GM12878 (cell line): Measurements from ENCODE around the gene ADCY2. TPM values are rescaled to one million over a fixed set of nuclear protein-coding genes. Genes with fewer than 3 reads are reported as not detected.

Source experiments
- ATAC-seq: fragments of 200-7000 bp; cut with Tn5 transposase; 3 replicates; pipeline ENCODE4 v1.9.1; 2020; ENCODE audit warnings: mild to moderate bottlenecking, moderate library complexity
- BruUV-seq: library from RNA; stranded (reverse); fragments of 400-500 nt; replicated peaks from 2 replicates; lab custom pipeline; 2021; lab: Mats Ljungman, UMichigan
- CTCF ChIA-PET: fragments of 300-600 bp; sonication (Branson Sonifier 250); formaldehyde crosslinking; extraction: SDS; loops from one replicate; lab custom pipeline; 2021; ENCODE audit warnings: inconsistent platforms; lab: Yijun Ruan, JAX
- POLR2A ChIA-PET: fragments of 350-600 bp; formaldehyde crosslinking; extraction: SDS; loops from one replicate; lab custom pipeline; 2021; ENCODE audit warnings: inconsistent platforms; lab: Charles Lee
- RAD21 ChIA-PET: fragments of 300-600 bp; sonication (Branson Sonifier 250); formaldehyde crosslinking; loops from one replicate; lab custom pipeline; 2023; ENCODE audit warnings: antibody characterized with exemption; ENCODE audit not compliant: unreplicated experiment; lab: Charles Lee
- SMC1A ChIA-PET: fragments of 300-600 bp; sonication (Branson Sonifier 250); formaldehyde crosslinking; loops from one replicate; lab custom pipeline; 2023; ENCODE audit not compliant: unreplicated experiment, uncharacterized antibody; lab: Charles Lee
- DNase-seq: peaks from one replicate; pipeline ENCODE4 v3.0.0-alpha.2; 2011; ENCODE audit warnings: low read depth, low spot score
- FAIRE-seq: peaks from 3 replicates; lab custom pipeline; 2011; peaks lifted over from hg19 to GRCh38; lab: Jason Lieb, UNC
- H2AFZ ChIP-seq: 2 replicates; pipeline ENCODE4 v1.6.0; 2011; ENCODE audit warnings: low read depth, low read length, control low read depth; ENCODE audit not compliant: control insufficient read depth
- H3K27ac ChIP-seq: 2 replicates; pipeline ENCODE4 v1.5.1; 2011; ENCODE audit warnings: control low read depth; ENCODE audit not compliant: control insufficient read depth, insufficient read depth
- H3K27me3 ChIP-seq, 2 experiments: replicated peaks in 1 of 2; 2 replicates each; pipeline versions ENCODE4 v1.6.0 to v1.6.1; 2011; ENCODE audit warnings: low read length in 1 of 2; ENCODE audit not compliant: control insufficient read depth in 2 of 2, insufficient read depth in 2 of 2
- H3K36me3 ChIP-seq, 2 experiments: 2 replicates each; pipeline ENCODE4 v1.5.1; 2011; ENCODE audit warnings: low read length in 1 of 2; ENCODE audit not compliant: control insufficient read depth in 2 of 2, insufficient read depth in 2 of 2
- H3K4me1 ChIP-seq: 2 replicates; pipeline ENCODE4 v1.6.1; 2011; ENCODE audit warnings: mild to moderate bottlenecking, low read length, moderate library complexity, mixed read lengths; ENCODE audit not compliant: control insufficient read depth, insufficient read depth
- H3K4me2 ChIP-seq: 2 replicates; pipeline ENCODE4 v1.6.0; 2011; ENCODE audit warnings: control low read depth; ENCODE audit not compliant: control insufficient read depth, insufficient read depth
- H3K4me3 ChIP-seq: fragments of 200-600 bp; sonication (generic); 2 replicates; pipeline ENCODE4 v1.5.1; 2016
- H3K79me2 ChIP-seq: 2 replicates; pipeline ENCODE4 v1.6.0; 2011; ENCODE audit warnings: low read length; ENCODE audit not compliant: control insufficient read depth, insufficient read depth
- H3K9ac ChIP-seq: 2 replicates; pipeline ENCODE4 v1.8.0; 2011; ENCODE audit warnings: low read length, control low read depth, mixed read lengths; ENCODE audit not compliant: control insufficient read depth, insufficient read depth
- H3K9me3 ChIP-seq: replicated peaks from 3 replicates; pipeline ENCODE4 v1.5.1; 2011; ENCODE audit warnings: mild to moderate bottlenecking, low read length; ENCODE audit not compliant: control insufficient read depth, insufficient read depth
- H4K20me1 ChIP-seq: 2 replicates; pipeline ENCODE4 v1.6.0; 2011; ENCODE audit not compliant: control insufficient read depth, insufficient read depth
- BACH1 ChIP-seq: fragments of 450-650 bp; IDR thresholded peaks from 2 replicates; pipeline ENCODE4 v1.6.1; 2017; ENCODE audit warnings: mild to moderate bottlenecking, borderline replicate concordance
- BRCA1 ChIP-seq: IDR thresholded peaks from 2 replicates; pipeline ENCODE4 v1.6.1; 2011; ENCODE audit warnings: low read depth, low read length, improper control_type of control experiment
- CBX3 ChIP-seq: fragments of 200-600 bp; sonication (generic); IDR thresholded peaks from 2 replicates; pipeline ENCODE4 v1.6.1; 2016; ENCODE audit warnings: low read depth, borderline replicate concordance
- EGR1 ChIP-seq, 2 experiments: IDR thresholded peaks; 1 replicate in 1 of 2; 2 replicates in 1 of 2; pipeline ENCODE4 v1.6.1; 2011 to 2012; ENCODE audit warnings: low read depth in 2 of 2, low read length in 2 of 2, borderline replicate concordance in 1 of 2, mild to moderate bottlenecking in 1 of 2, moderate library complexity in 1 of 2
- MTA3 ChIP-seq: IDR thresholded peaks from 2 replicates; pipeline ENCODE4 v1.6.1; 2012; ENCODE audit warnings: low read length, inconsistent platforms, borderline replicate concordance
- MXI1 ChIP-seq: fragments of 150-350 bp; IDR thresholded peaks from 2 replicates; pipeline ENCODE4 v1.6.1; 2011; ENCODE audit warnings: low read depth, mild to moderate bottlenecking, inconsistent platforms, low read length, improper control_type of control experiment
- MYB ChIP-seq: fragments of 150-350 bp; IDR thresholded peaks from 2 replicates; pipeline ENCODE4 v1.6.1; 2014; ENCODE audit warnings: mild to moderate bottlenecking, low read depth, low read length, borderline replicate concordance
- NR2F1 ChIP-seq: fragments of 450-650 bp; conservative IDR thresholded peaks from 2 replicates; pipeline ENCODE4 v1.6.1; 2017; ENCODE audit warnings: mild to moderate bottlenecking
- PAX5 ChIP-seq: IDR thresholded peaks from 2 replicates; pipeline ENCODE4 v1.6.1; 2011; ENCODE audit warnings: low read depth, low read length, borderline replicate concordance
- POU2F2 ChIP-seq: IDR thresholded peaks from 3 replicates; pipeline ENCODE4 v1.6.1; 2011; ENCODE audit warnings: low read depth, mild to moderate bottlenecking, low read length, borderline replicate concordance
- STAT3 ChIP-seq: IDR thresholded peaks from 2 replicates; pipeline ENCODE4 v1.6.1; 2011; ENCODE audit warnings: low read depth, low read length, improper control_type of control experiment
- ZNF24 ChIP-seq: fragments of 450-650 bp; IDR thresholded peaks from 2 replicates; pipeline ENCODE4 v1.6.1; 2017; ENCODE audit warnings: antibody characterized with exemption, mild to moderate bottlenecking
- ZNF274 ChIP-seq: IDR thresholded peaks from one replicate; pipeline ENCODE4 v1.8.0; 2011; ENCODE audit not compliant: insufficient read length, insufficient read depth
- WGBS: methylation state at CpG from one replicate; pipeline ENCODE4 v1.1.6; 2016; ENCODE audit warnings: low lambda C conversion rate; ENCODE audit not compliant: insufficient replicate concordance, insufficient coverage; ENCODE audit errors: missing lambda C conversion rate; 5-methylcytosine and 5-hydroxymethylcytosine counted together
- in situ Hi-C: fragments of 300-500 bp; cut with MboI; formaldehyde crosslinking; loops from 9 replicates; pipeline ENCODE4 v1.14.3; 2018; ENCODE audit warnings: mixed read lengths
- intact Hi-C: fragments of 100-400 bp; cut with micrococcal nuclease; formaldehyde crosslinking; loops from one replicate; pipeline ENCODE4 v1.14.2; 2022; ENCODE audit not compliant: unreplicated experiment
- polyA plus RNA-seq, 11 experiments: library from polyadenylated mRNA; depleted of rRNA in 4 of 11; unstranded in 6 of 11; stranded (reverse) in 5 of 11; fragments of >200 nt; fragmentation: Nextera tagmentation in 4 of 11; fragmentation: Illumina TruSeq in 1 of 11; extraction: Ambion mirVana in 4 of 11; extraction: Trizol in 1 of 11; gene quantifications; 1 replicate in 1 of 11; 2 replicates in 10 of 11; pipeline versions ENCODE4 v1.2.1 to v1.2.3, GENCODE V29; 2011 to 2016; ENCODE audit warnings: inconsistent platforms in 2 of 11, missing spikeins in 2 of 11, low read depth in 1 of 11
- total RNA-seq, 4 experiments: library from RNA; depleted of rRNA in 3 of 4; stranded (reverse); fragments of >200 nt in 3 of 4; fragmentation: Illumina TruSeq in 1 of 4; extraction: Trizol in 1 of 4; gene quantifications; 2 replicates each; pipeline versions ENCODE4 v1.2.1 to v1.2.3, GENCODE V29; 2013 to 2021
- TF ChIP-seq, protein P1 (sequence below): fragments of 450-650 bp; IDR thresholded peaks from 2 replicates; pipeline ENCODE4 v1.6.1; 2017; ENCODE audit warnings: borderline replicate concordance
- TF ChIP-seq, protein P2 (sequence below): IDR thresholded peaks from 2 replicates; pipeline ENCODE4 v1.6.1; 2012; ENCODE audit warnings: improper control_type of control experiment, low read depth, low read length; ENCODE audit not compliant: insufficient replicate concordance

The ADCY2 gene
- total and polyA plus RNA-seq, 10 of the 15 experiments (the other 5 are each of a cell fraction or from before 2014, with no cell fraction given): 0.07 to 0.26 TPM; not detected in 8

DNA sequence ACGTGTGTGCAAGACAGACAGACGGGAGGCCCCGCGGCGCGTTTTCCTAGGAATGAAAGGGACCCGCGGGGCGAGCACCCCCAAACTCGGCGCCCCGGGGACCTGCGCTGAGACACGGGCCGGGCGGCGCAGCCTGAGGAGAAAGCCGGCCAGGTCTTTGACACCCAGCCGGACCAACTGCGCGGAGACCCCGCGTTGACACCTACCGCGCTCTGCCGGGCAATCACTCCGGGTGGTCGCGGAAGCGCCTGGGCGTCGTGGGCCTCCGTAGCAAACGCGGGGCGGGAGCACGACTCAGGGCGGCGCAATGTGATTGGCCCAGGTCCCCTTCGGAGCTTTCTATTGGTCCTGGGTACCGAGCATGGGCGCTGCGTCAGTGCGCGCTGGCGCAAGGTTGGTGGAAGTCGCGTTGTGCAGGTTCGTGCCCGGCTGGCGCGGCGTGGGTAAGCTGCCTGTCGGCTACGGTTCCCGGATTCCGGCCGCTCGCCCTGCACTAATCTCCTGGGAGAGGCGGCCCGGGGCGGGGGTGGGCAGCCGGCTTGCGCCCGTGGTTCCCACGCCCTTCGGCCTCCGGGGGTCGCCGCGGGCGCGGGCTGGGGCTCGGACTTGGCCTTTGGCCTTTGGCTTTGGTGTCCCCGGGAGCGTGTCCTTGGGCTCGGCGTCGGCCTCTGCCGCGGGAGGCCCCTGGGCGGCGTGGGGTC, 473.0 kb downstream of the ADCY2 start, which contains the start of the genes FASTKD3 and MTRR (continued):
- TF ChIP-seq, protein P1, sequence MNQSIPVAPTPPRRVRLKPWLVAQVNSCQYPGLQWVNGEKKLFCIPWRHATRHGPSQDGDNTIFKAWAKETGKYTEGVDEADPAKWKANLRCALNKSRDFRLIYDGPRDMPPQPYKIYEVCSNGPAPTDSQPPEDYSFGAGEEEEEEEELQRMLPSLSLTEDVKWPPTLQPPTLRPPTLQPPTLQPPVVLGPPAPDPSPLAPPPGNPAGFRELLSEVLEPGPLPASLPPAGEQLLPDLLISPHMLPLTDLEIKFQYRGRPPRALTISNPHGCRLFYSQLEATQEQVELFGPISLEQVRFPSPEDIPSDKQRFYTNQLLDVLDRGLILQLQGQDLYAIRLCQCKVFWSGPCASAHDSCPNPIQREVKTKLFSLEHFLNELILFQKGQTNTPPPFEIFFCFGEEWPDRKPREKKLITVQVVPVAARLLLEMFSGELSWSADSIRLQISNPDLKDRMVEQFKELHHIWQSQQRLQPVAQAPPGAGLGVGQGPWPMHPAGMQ: no peak
- TF ChIP-seq POU2F2 (peak; percentile 62; the same call in 2 of the 3 replicates), CBX3 (no peak), STAT3 (no peak)
- TF ChIP-seq, all 136 proteins: peak for 36

DNA sequence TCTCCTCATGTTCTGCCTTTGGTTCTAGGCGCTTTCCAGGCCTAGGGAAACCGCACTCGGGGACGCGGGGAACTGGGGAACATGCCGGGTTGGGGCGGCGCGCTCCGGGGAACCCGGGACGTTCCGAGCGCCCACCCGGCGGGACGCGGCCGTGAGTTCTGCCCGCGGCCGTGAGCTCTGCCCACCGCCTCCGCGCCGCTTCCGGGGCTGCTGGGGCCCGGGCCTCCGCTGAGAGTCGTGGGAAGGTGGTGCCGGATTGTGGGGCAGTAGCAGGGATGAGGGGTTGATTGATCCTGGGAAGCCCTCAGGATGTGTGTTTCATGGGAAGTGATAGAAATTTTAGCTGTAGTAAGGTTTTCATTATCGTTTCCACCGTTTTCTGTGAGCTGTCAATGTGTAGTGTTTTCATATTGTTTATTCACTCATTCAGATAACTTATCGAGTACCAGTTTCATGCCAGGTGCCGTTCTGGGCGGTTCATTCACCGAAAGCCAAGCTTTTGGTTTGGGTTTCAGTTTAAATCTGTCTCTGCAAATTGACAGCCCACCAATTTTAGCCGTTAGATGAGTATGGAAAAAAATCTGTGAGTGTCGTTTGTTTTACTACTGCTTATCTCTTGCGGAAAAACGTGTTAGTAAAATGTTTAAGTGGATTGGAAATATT, 473.7 kb downstream of the ADCY2 start:
- whole genome bisulfite sequencing: 1% methylated on average over 29 of the region's 41 CpGs
- no peak for FAIRE-seq
- peak; percentile 61 for ATAC-seq
- POLR2A ChIA-PET: interaction anchor here (1.0 to 1.2 kb wide), 2 partner anchors 8 to 17 kb away, joined by 3 read pairs; no protein-coding TSS in a partner anchor
- Histone ChIP-seq H4K20me1 (no peaks in the 10 kb centered on the region), H3K36me3 (no peaks in the 10 kb centered on the region), H3K4me2 (peak overlapping the region; percentile 90), H3K4me1 (peaks cover 29% of the 10 kb centered on the region), H3K4me3 (peak overlapping the region; percentile 97), H3K9me3 (no peaks in the 10 kb centered on the region), H3K27ac (peak overlapping the region; percentile 84), H2AFZ (peak overlapping the region; percentile 71), H3K9ac (peak overlapping the region; percentile 86), H3K79me2 (peaks cover 63% of the 10 kb centered on the region), H3K27me3 (no peaks in the 10 kb centered on the region)
- no peak for DNase-seq
- in situ Hi-C loops (no loop called here), intact Hi-C loops (no loop called here)
- BruUV-seq: no TSS peak
- RAD21 ChIA-PET: interaction anchor here (1.2 to 2.9 kb wide), 4 partner anchors 9 to 1328 kb away, joined by 3 to 13 read pairs (median 6); no protein-coding TSS in a partner anchor
- CTCF ChIA-PET: interaction anchor here (1.5 to 9.9 kb wide), 2 partner anchors 18 to 35 kb away, joined by 3 to 92 read pairs; no protein-coding TSS in a partner anchor
- SMC1A ChIA-PET: interaction anchor here (1.8 to 2.8 kb wide), 2 partner anchors 8 to 9 kb away, joined by 6 to 9 read pairs; no protein-coding TSS in a partner anchor
- no peak for TF ChIP-seq BACH1
- no peak for TF ChIP-seq MTA3
- no peak for TF ChIP-seq BRCA1
- no peak for TF ChIP-seq ZNF274
- TF ChIP-seq, protein P2, sequence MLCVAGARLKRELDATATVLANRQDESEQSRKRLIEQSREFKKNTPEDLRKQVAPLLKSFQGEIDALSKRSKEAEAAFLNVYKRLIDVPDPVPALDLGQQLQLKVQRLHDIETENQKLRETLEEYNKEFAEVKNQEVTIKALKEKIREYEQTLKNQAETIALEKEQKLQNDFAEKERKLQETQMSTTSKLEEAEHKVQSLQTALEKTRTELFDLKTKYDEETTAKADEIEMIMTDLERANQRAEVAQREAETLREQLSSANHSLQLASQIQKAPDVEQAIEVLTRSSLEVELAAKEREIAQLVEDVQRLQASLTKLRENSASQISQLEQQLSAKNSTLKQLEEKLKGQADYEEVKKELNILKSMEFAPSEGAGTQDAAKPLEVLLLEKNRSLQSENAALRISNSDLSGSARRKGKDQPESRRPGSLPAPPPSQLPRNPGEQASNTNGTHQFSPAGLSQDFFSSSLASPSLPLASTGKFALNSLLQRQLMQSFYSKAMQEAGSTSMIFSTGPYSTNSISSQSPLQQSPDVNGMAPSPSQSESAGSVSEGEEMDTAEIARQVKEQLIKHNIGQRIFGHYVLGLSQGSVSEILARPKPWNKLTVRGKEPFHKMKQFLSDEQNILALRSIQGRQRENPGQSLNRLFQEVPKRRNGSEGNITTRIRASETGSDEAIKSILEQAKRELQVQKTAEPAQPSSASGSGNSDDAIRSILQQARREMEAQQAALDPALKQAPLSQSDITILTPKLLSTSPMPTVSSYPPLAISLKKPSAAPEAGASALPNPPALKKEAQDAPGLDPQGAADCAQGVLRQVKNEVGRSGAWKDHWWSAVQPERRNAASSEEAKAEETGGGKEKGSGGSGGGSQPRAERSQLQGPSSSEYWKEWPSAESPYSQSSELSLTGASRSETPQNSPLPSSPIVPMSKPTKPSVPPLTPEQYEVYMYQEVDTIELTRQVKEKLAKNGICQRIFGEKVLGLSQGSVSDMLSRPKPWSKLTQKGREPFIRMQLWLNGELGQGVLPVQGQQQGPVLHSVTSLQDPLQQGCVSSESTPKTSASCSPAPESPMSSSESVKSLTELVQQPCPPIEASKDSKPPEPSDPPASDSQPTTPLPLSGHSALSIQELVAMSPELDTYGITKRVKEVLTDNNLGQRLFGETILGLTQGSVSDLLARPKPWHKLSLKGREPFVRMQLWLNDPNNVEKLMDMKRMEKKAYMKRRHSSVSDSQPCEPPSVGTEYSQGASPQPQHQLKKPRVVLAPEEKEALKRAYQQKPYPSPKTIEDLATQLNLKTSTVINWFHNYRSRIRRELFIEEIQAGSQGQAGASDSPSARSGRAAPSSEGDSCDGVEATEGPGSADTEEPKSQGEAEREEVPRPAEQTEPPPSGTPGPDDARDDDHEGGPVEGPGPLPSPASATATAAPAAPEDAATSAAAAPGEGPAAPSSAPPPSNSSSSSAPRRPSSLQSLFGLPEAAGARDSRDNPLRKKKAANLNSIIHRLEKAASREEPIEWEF: no peak
- no peak for TF ChIP-seq MYB
- no peak for TF ChIP-seq MXI1
- TF ChIP-seq EGR1 (IDR thresholded peaks at IDR 0.05; ENCODE audit: borderline replicate concordance in 1 of 2, low read depth in 2 of 2, low read length in 2 of 2): peak in 1 of 2 experiments; percentile 51; a peak in 2 of 3 replicates
- TF ChIP-seq NR2F1: 0 out of 2 replicates have a peak, but pooled peaks have one; percentile 35
- TF ChIP-seq ZNF24: no peak
- no peak for TF ChIP-seq PAX5
